Stimulated activated CD8-positive, alpha-beta memory T cell treated with anti-CD3 and anti-CD28 coated beads, Interleukin-4, amount 100 ng/mL, for 24 hours (primary cell): Measurements from ENCODE around the gene DIS3L.
"Not testable (repeated sequence)": the region's sequence is repeated elsewhere in the genome, so short reads cannot be mapped to it uniquely, and the experiment has no call there.

Experiments
- DNase-seq: peaks from one replicate; pipeline ENCODE4 v3.0.0-alpha.2; 2020; ENCODE audit warnings: low read depth

Gene DIS3L

GRCh38 chr15:66278056-66278455 is 15.3 kb upstream of the DIS3L start:
- DNase-seq: no peak

GRCh38 chr15:66278671-66279070 is 14.7 kb upstream of the DIS3L start:
- DNase-seq: no peak

- no peak for DNase-seq
Observed at GRCh38 chr15:66284271-66284670, 9.1 kb upstream of the DIS3L start.

DNA sequence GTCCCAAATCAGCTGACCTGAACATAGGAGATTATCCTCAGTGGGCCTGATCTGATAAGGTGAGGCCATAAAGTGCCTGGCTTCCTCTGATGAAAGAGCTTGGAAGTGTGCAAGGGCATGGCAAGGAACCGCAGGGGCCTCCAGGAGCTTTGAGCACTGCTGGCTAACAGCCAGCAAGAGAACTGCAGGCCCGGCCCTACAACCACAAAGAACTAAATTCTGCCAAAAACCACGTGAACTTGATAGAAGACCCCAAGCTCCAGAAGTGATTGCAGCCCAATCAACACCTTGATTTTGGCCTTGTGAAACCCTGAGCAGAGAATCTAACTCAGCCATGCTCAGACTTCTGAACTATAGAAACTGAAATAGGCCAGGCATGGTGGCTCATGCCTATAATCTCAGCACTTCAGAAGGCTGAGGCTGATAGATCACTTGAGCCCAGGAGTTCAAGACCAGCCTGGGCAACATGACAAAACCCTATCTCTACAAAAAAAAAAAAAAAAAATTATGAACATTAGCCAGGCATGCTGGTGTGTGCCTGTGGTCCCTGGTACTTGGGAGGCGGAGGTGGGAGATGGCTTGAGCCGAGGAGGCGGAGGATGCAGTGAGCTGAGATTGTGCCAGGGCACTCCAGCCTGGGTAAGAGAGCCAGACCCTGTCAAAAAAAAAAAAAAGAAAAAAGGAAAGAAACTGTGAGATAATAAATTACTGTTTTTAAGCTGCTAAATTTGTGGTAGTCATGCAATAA is 7.7 kb upstream of the DIS3L start:
- no peak for DNase-seq

DNA sequence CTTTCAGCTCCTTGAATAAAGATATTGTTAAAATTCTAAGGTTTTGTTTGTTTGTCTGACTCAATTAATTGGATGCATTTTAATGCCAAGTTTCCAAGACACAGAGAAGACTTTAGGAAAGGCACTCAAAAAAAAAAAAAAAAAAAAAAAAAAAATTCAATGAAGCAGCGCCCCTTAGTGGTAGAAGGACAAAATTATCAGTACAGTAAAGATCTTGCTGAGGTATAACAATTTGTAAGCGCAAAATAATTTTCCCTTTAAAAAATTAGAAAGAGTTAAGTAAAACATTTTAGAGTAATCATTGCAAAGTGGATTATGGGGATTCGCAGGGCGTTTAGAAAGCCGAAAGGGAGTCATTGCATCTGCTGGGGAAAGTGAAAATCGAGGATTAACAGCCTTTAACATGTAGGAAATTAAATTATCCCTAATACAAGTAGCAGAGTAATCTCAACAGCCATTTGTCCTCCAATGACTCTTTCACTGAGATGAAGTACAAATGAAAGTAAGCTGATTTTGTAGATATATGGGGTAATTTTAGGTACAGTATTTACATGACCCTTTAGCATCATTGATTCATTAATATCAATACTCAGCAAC is 5.8 kb upstream of the DIS3L start:
- no peak for DNase-seq

DNA sequence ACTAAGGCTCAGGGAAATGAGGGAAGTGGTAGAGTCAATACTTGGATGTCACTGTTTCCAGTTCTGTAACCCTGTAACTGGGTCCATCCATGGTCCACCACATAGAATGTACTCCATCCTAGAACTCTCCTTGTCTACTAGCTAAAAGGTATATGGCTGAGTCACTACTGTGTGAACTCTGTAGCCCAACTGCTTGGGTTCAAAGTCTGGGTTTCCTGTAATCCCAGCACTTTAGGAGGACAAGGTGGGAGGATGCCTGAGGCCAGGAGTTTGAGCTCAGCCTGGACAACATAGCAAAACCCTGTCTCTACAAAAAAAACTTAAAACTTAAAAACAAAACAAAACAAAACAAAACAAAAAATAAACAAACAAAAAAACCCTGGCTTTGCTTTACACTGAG is 5.3 kb upstream of the DIS3L start:
- DNase-seq: no peak

- DNase-seq: no peak
Observed at GRCh38 chr15:66288551-66289185, 4.7 kb upstream of the DIS3L start.

DNA sequence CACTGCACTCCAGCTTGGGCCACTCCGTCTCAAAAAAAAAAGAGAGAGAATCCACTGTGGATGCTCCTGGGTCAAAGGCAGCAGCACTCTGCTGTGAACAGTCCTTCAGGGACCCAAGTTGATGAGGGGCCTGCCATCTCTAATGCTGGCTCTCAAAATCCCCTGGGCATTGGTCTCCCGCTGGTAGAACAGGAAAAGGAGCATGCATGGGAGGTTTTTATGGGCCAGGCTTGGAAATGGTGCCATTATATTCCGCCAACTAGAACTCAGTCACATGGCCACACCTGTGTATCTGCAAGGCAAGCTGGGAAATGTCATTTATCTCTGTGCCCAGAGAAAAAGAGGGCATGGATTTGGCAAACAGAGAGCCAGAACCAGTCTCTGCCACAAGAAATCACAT is 3.4 kb upstream of the DIS3L start:
- no peak for DNase-seq

GRCh38 chr15:66290518-66290917 is 2.9 kb upstream of the DIS3L start:
- no peak for DNase-seq

GRCh38 chr15:66291816-66292570 is 1.4 kb upstream of the DIS3L start:
- no peak for DNase-seq

DNA sequence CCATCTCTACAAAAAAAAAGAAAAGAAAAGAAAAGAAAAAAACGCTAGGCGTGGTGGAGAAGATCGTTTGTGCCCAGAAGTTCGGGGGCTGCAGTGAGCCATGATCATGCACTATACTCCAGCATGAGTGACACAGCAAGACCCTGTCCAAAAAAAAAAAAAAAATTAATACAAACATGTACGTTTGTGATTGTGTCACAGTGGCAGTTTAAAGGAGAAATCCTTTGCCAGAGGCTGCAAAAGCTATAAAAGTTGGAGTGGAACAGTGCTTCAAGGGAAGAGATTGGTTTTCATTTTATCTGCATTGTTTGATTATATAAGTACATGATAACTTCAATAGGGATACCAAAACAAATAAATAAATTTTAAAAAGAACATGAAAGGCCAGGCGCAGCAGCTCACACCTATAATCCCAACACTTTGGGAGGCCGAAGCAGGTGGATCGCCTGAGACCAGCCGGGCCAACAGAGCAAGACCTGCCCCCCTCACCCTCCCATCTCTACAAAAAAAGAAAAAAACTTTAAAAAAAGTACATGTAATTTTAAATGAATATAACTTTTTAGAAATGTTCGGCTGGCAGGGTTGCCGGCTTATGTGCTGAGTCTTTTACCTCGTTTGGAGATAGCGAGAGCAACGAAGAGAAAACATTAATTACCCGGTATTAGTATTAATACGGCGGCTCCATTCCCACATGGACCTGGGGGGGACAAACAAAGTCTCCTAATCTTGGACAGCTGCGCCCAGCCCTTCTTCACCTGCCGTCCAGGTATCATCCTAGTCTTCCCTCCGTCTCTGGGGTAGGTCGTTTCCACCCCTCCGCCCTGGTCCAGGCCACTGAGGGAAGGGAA is 573 bp upstream of the DIS3L start:
- DNase-seq: no peak

DNA sequence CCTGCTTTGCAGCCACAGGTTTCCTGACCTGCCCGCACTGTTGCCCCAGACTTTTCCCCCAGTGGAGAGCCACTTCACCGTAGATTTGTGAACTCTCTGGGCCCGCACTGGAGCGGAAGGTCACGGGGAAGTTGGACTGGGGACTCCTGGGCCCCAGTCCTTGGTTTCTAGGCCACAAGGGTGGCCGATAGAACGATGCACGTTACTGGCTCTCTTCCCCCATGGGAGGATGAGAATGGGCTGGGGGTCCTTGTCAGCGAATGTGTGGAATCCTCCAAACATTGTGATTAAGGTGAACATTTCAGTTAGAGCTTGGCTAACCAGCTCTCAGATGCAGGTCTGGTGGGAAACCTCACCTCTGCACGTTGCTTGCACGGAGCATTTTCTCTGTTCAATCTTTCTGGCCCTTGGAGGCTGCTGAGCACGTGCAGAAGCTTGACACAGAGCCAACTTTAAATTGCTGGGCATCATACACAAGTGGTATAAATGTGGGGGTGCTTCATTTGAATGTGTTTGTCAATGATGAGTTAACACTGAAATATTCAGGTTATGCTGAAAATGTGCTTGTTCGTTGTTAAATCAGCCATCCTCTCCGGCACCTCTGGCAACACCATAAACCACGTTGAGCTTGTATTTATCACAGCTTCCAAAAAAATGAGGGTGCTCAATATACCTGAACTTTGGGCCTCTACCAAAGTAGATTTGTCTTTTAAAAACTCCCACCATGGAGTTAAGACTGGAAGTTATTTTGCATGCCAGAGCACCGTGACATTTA is 976 bp downstream of the DIS3L start:
- DNase-seq: no peak

DNA sequence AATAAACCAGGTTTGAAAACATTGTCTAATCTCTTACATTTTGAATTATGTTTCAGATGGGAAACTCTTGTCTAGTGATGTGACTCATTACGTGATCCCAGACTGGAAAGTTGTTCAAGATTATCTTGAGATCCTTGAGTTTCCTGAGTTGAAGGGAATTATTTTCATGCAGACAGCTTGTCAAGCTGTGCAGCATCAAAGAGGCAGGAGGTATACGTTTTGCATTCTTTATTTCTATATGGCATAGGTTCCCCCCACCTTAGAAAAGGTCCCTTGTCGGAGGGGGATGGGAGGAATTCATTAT is 1.5 kb downstream of the DIS3L start:
- no peak for DNase-seq

DNA sequence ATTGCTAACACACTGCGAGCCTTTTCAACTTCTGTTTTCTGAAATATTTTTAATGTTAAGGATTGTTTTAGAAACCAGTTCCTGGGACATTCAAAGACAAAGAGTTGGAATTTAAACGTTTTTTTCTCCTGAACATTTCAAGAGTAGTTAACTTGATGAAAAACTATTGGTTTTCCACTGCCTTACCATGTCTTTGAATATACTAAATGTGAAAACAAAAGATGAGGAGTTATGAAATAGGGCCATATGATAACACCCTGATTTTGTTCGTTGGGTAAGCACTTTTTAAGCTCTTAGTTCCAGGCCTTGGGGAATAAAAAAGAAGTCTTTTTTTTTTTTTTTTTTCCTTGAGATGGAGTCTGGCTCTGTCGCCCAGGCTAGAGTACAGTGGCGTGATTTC is 2.8 kb downstream of the DIS3L start:
- no peak for DNase-seq

- DNase-seq: no peak
Observed at GRCh38 chr15:66298803-66299251, 5.5 kb downstream of the DIS3L start.

DNA sequence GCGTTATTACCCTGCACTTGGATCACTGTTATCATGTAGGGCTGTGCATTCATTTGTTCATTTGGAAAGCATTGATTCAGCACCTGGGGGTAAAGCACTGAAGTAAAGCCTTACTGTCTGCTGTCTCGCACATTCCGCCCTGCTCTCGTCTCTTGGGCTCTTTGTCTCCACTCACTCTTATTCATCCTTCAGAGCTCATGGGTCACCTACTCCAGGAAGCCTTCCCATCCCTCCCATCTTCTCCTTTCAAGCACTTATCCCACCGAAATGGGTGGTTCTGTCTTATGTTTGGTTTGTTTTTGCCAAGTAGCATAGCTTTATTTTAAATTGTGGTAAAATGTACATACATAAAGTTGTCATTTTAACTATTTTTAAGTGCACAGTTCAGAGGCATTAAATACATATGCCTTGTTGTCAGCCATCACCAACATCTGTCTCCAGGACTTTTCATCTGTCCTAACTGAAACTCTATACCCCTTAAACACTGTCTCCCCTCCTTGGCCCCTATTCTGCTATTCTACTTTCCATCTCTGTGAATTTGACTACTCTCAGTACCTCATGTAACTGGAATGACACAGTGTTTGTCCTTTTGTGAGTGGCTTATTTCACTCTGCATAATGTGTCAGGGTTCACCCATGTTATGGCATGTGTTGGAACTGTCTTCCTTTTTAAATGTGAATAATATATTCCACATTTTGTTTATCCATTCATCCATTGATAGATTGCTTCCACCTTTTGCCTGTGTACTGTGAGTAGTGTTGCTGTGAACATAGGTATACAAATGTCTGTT is 9.3 kb downstream of the DIS3L start:
- DNase-seq: no peak

GRCh38 chr15:66304425-66304824 is 11.1 kb downstream of the DIS3L start:
- DNase-seq: not testable (repeated sequence)

DNA sequence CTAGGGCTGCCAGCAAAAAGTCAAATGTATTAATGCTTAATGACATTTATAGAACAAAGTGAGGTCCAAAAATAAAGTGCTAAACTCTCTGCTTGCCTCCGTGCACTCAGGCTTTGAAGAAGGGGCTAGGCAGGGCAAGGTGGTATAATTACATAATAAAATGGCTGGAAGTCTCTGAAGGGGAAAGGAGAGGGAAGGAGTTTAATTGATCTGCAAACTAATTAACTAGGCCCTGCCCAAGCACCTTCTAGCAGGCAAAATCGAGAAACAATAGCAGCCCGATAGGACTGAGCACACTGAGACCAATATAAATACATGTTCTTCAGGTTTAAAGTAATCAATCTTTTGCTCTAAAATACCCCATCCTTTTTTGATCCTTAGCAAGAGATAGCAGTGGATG is 13.0 kb downstream of the DIS3L start:
- DNase-seq: no peak

DNA sequence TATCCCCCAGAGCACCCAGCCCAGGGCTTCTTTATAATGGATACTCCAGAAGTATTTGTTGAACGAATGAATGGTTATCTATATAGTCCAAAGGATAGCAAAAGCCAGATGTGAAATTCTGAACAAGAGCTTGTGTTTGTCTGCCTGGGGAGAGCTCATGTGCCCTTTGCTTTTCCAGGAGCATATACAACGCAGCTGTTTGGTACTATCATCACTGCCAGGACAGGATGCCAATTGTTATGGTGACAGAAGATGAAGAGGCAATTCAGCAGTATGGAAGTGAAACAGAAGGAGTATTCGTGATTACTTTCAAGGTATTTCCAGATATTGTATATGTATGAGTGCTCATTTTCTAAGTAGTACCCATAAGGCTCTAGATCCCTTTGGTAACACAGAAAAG is 15.2 kb downstream of the DIS3L start:
- no peak for DNase-seq

GRCh38 chr15:66309828-66310227 is 16.5 kb downstream of the DIS3L start:
- DNase-seq: no peak
